HT1080 (cell line): ENCODE results near the gene EXOC3L2. TPM values are rescaled to one million over a fixed set of nuclear protein-coding genes. Genes with fewer than 3 reads are reported as not detected.

Source experiments
- DNase-seq: peaks from one replicate; pipeline ENCODE4 v3.0.0-alpha.2; 2015; ENCODE audit warnings: low read depth
- total RNA-seq: library from RNA; depleted of rRNA; stranded (reverse); fragments of >200 nt; shearing (Covaris generic); gene quantifications from 2 replicates; pipeline ENCODE4 v1.2.3, GENCODE V29; 2014; rRNA removed

EXOC3L2 gene
- total RNA-seq, 1 experiment from 2014 or later, result 0.56 TPM

- DNase-seq, result no peak
These were observed 82.5 kb downstream of the EXOC3L2 start for GRCh38 chr19:45162608-45163143.

Other genes starting within 250 kb of the EXOC3L2 start
- 3.2 TPM in 2 replicates for gene RELB, start 243.9 kb downstream of the EXOC3L2 start, total RNA-seq
- gene CLASRP, start 206.4 kb downstream of the EXOC3L2 start, total RNA-seq, result 31.0 and 36.9 TPM in 2 replicates
- gene ZNF296, start 168.9 kb downstream of the EXOC3L2 start, total RNA-seq, result not detected in 2 replicates
- gene GEMIN7, start 166.1 kb downstream of the EXOC3L2 start, total RNA-seq, result 58.2 and 59.2 TPM in 2 replicates
- 24.8 and 26.5 TPM in 2 replicates for gene PPP1R37, start 152.2 kb downstream of the EXOC3L2 start, total RNA-seq
- not detected in 2 replicates for gene NKPD1, start 84.4 kb downstream of the EXOC3L2 start, total RNA-seq
- gene TRAPPC6A, start 67.2 kb downstream of the EXOC3L2 start, total RNA-seq, result 0.98 and 1.5 TPM in 2 replicates
- 1.5 and 5.0 TPM in 2 replicates for gene BLOC1S3, start 66.6 kb downstream of the EXOC3L2 start, total RNA-seq
- 5.3 and 9.2 TPM in 2 replicates for gene MARK4, start 5.9 kb upstream of the EXOC3L2 start, total RNA-seq
- gene CKM, start 77.5 kb upstream of the EXOC3L2 start, total RNA-seq, result not detected in 2 replicates
- 0.11 TPM in 1 of 2 replicates, not detected in the other for gene KLC3, start 95.3 kb upstream of the EXOC3L2 start, total RNA-seq
- gene ERCC2, start 125.2 kb upstream of the EXOC3L2 start, total RNA-seq, result 20.0 and 23.9 TPM in 2 replicates
- gene PPP1R13L, start 159.7 kb upstream of the EXOC3L2 start, total RNA-seq, result 18.9 and 34.3 TPM in 2 replicates
- 39.8 and 54.6 TPM in 2 replicates for gene POLR1G, start 161.2 kb upstream of the EXOC3L2 start, total RNA-seq
- 125 and 137 TPM in 2 replicates for gene ERCC1, start 178.5 kb upstream of the EXOC3L2 start, total RNA-seq
- 0.30 and 0.53 TPM in 2 replicates for gene FOSB, start 222.6 kb upstream of the EXOC3L2 start, total RNA-seq